HepG2 (cell line): ENCODE measurements around the gene EPN2. TPM values are rescaled to one million over a fixed set of nuclear protein-coding genes. Genes with fewer than 3 reads are reported as not detected.

Experiments
- ATAC-seq: fragments of 200-7000 bp; cut with Tn5 transposase; 3 replicates; pipeline ENCODE4 v1.9.1; 2020; ENCODE audit warnings: mild to moderate bottlenecking, moderate library complexity
- BruUV-seq: library from RNA; stranded (reverse); fragments of 400-500 nt; replicated peaks from 2 replicates; lab custom pipeline; 2021; lab: Mats Ljungman, UMichigan
- CTCF ChIA-PET: fragments of 300-600 bp; formaldehyde crosslinking; extraction: SDS; loops from one replicate; lab custom pipeline; 2021; ENCODE audit warnings: low total read pairs, inconsistent platforms, low intra/inter-chr PET ratio; lab: Yijun Ruan, JAX
- POLR2A ChIA-PET: fragments of 350-600 bp; sonication (Branson Sonifier 250); formaldehyde crosslinking; loops from one replicate; lab custom pipeline; 2020; ENCODE audit warnings: antibody characterized with exemption, inconsistent platforms; lab: Yijun Ruan, JAX
- DNase-seq: peaks from one replicate; pipeline ENCODE4 v3.0.0-alpha.2; 2015; ENCODE audit warnings: low spot score
- FAIRE-seq: peaks from 3 replicates; lab custom pipeline; 2011; peaks lifted over from hg19 to GRCh38; lab: Jason Lieb, UNC
- H2AFZ ChIP-seq: one replicate; pipeline ENCODE4 v1.6.1; 2011; ENCODE audit warnings: low read length, inconsistent platforms
- H3K27ac ChIP-seq: fragments of 300-600 bp; 3 replicates; pipeline ENCODE4 v1.8.0; 2011; ENCODE audit warnings: mixed run types, mild to moderate bottlenecking, mixed read lengths, low read length, inconsistent platforms; ENCODE audit not compliant: insufficient read depth; ENCODE audit errors: extremely low read length
- H3K27me3 ChIP-seq, 2 experiments: fragments of 200-600 bp in 1 of 2; 2 replicates in 1 of 2; 3 replicates in 1 of 2; pipeline versions ENCODE4 v1.6.0 to v1.8.0; 2011; ENCODE audit warnings: low read length in 2 of 2, mild to moderate bottlenecking in 2 of 2, moderate library complexity in 2 of 2, inconsistent platforms in 1 of 2; ENCODE audit not compliant: insufficient read depth in 2 of 2, control insufficient read depth in 1 of 2
- H3K36me3 ChIP-seq, 2 experiments: fragments of 200-600 bp in 1 of 2; replicated peaks in 1 of 2; 2 replicates in 1 of 2; 3 replicates in 1 of 2; pipeline versions ENCODE4 v1.5.1 to v1.8.0; 2011; ENCODE audit warnings: low read length in 2 of 2, inconsistent platforms in 1 of 2; ENCODE audit not compliant: insufficient read depth in 2 of 2, control insufficient read depth in 1 of 2
- H3K4me1 ChIP-seq: 2 replicates; pipeline ENCODE4 v1.5.1; 2012; ENCODE audit warnings: low read length, inconsistent platforms; ENCODE audit not compliant: insufficient read depth
- H3K4me2 ChIP-seq: 2 replicates; pipeline ENCODE4 v1.6.0; 2011; ENCODE audit warnings: low read depth, low read length, inconsistent platforms
- H3K4me3 ChIP-seq, 3 experiments: fragments of 200-600 bp in 1 of 3; sonication (generic), shearing (Covaris generic) in 1 of 3; replicated peaks in 1 of 3; 2 replicates each; pipeline ENCODE4 v1.5.1; 2011 to 2016; ENCODE audit warnings: low read length in 3 of 3, inconsistent platforms in 2 of 3, low read depth in 2 of 3, mild to moderate bottlenecking in 2 of 3, control low read depth in 1 of 3, mixed read lengths in 1 of 3; ENCODE audit not compliant: insufficient read depth in 1 of 3
- H3K79me2 ChIP-seq: one replicate; pipeline ENCODE4 v1.6.1; 2011; ENCODE audit warnings: low read length, inconsistent platforms; ENCODE audit not compliant: insufficient read depth
- H3K9ac ChIP-seq: 2 replicates; pipeline ENCODE4 v1.6.0; 2011; ENCODE audit warnings: mild to moderate bottlenecking, low read depth, low read length, inconsistent platforms; ENCODE audit not compliant: insufficient read depth
- H3K9me3 ChIP-seq: 2 replicates; pipeline ENCODE4 v1.5.1; 2012; ENCODE audit warnings: mild to moderate bottlenecking, low read length
- H4K20me1 ChIP-seq: 2 replicates; pipeline ENCODE4 v1.6.0; 2011; ENCODE audit warnings: inconsistent platforms, mild to moderate bottlenecking, low read length, moderate library complexity; ENCODE audit not compliant: insufficient read depth
- ATF1 ChIP-seq: IDR thresholded peaks from 2 replicates; pipeline ENCODE4 v1.6.1; 2016; ENCODE audit warnings: mild to moderate bottlenecking, control low read depth
- EEA1 ChIP-seq: sonication (generic); formaldehyde crosslinking; IDR thresholded peaks from 2 replicates; pipeline ENCODE4 v1.5.1; 2020; ENCODE audit warnings: mild to moderate bottlenecking, missing genetic modification reagents, borderline replicate concordance
- FOXK2 ChIP-seq: fragments of 450-650 bp; IDR thresholded peaks from 2 replicates; pipeline ENCODE4 v1.6.1; 2016
- KAT8 ChIP-seq: IDR thresholded peaks from 2 replicates; pipeline ENCODE4 v1.6.1; 2016; ENCODE audit warnings: missing genetic modification reagents, missing compliant biosample characterization
- MAFG ChIP-seq: sonication (generic); formaldehyde crosslinking; IDR thresholded peaks from 2 replicates; pipeline ENCODE4 v1.5.1; 2020; ENCODE audit warnings: mild to moderate bottlenecking, missing genetic modification reagents
- MED8 ChIP-seq: sonication (generic); formaldehyde crosslinking; IDR thresholded peaks from 2 replicates; pipeline ENCODE4 v1.8.1; 2023; ENCODE audit warnings: mild to moderate bottlenecking, missing genetic modification reagents; ENCODE audit not compliant: insufficient replicate concordance
- MYC ChIP-seq: sonication (generic); formaldehyde crosslinking; IDR thresholded peaks from 2 replicates; pipeline ENCODE4 v1.9.0; 2021; ENCODE audit warnings: missing genetic modification reagents, borderline replicate concordance
- MYNN ChIP-seq: sonication (generic); formaldehyde crosslinking; IDR thresholded peaks from 2 replicates; pipeline ENCODE4 v1.4.0; 2020; ENCODE audit warnings: mild to moderate bottlenecking, low read depth, missing genetic modification reagents
- NR2F1 ChIP-seq, 2 experiments: fragments of 450-650 bp in 1 of 2; formaldehyde crosslinking in 1 of 2; IDR thresholded peaks; 2 replicates each; pipeline versions ENCODE4 v1.5.0 to v1.6.1; 2016 to 2020; ENCODE audit warnings: mild to moderate bottlenecking in 1 of 2, missing compliant biosample characterization in 1 of 2, missing genetic modification reagents in 1 of 2, moderate library complexity in 1 of 2
- REPIN1 ChIP-seq: sonication (generic); formaldehyde crosslinking; IDR thresholded peaks from 2 replicates; pipeline ENCODE4 v1.8.0; 2022; ENCODE audit warnings: missing genetic modification reagents, low read depth, mild to moderate bottlenecking, borderline replicate concordance
- TOPORS ChIP-seq: sonication (generic); formaldehyde crosslinking; IDR thresholded peaks from 2 replicates; pipeline ENCODE4 v1.8.0; 2023; ENCODE audit warnings: mild to moderate bottlenecking, missing genetic modification reagents
- TRIM24 ChIP-seq: sonication (generic); formaldehyde crosslinking; IDR thresholded peaks from 2 replicates; pipeline ENCODE4 v1.8.0; 2022; ENCODE audit warnings: mild to moderate bottlenecking, missing genetic modification reagents
- U2AF1 ChIP-seq: fragments of 200-400 bp; formaldehyde crosslinking; optimal IDR thresholded peaks from 2 replicates; pipeline ENCODE3; 2017; ENCODE audit warnings: mild to moderate bottlenecking, low read depth, low read length
- YY1 ChIP-seq: IDR thresholded peaks from 2 replicates; pipeline ENCODE4 v1.6.1; 2011; ENCODE audit warnings: low read length, low read depth, moderate library complexity, mild to moderate bottlenecking; ENCODE audit not compliant: insufficient read depth, insufficient replicate concordance
- ZBTB1 ChIP-seq: sonication (generic); formaldehyde crosslinking; IDR thresholded peaks from 2 replicates; pipeline ENCODE4 v1.4.0; 2020; ENCODE audit warnings: missing genetic modification reagents, borderline replicate concordance
- ZNF510 ChIP-seq: sonication (generic); formaldehyde crosslinking; IDR thresholded peaks from 2 replicates; pipeline ENCODE4 v1.4.0; 2020; ENCODE audit warnings: low read depth, mild to moderate bottlenecking, missing genetic modification reagents
- ZNF543 ChIP-seq: sonication (generic); formaldehyde crosslinking; IDR thresholded peaks from 2 replicates; pipeline ENCODE4 v1.4.0; 2020; ENCODE audit warnings: mild to moderate bottlenecking, missing genetic modification reagents
- ZNF747 ChIP-seq: sonication (generic); formaldehyde crosslinking; IDR thresholded peaks from 2 replicates; pipeline ENCODE4 v1.8.1; 2023; ENCODE audit warnings: missing genetic modification reagents, mild to moderate bottlenecking, borderline replicate concordance
- ZZZ3 ChIP-seq: sonication (generic); formaldehyde crosslinking; IDR thresholded peaks from 2 replicates; pipeline ENCODE4 v1.4.0; 2020; ENCODE audit warnings: missing genetic modification reagents, mild to moderate bottlenecking, borderline replicate concordance
- WGBS: methylation state at CpG from one replicate; pipeline ENCODE4 v1.1.6; 2017; ENCODE audit warnings: low lambda C conversion rate; 5-methylcytosine and 5-hydroxymethylcytosine counted together
- in situ Hi-C: cut with HindIII; loops from 2 replicates; pipeline ENCODE4 v1.10.0; 2017; ENCODE audit warnings: low pct_unique_long_range_greater_than_20kb; ENCODE audit not compliant: extremely low pct_ligation_motif_present
- intact Hi-C: fragments of 100-400 bp; cut with micrococcal nuclease; formaldehyde crosslinking; loops from one replicate; pipeline ENCODE4 v1.10.0; 2022; ENCODE audit not compliant: unreplicated experiment
- polyA plus RNA-seq, 8 experiments: library from polyadenylated mRNA; depleted of rRNA in 3 of 8; stranded (reverse) in 7 of 8; unstranded in 1 of 8; fragments of >200 nt; fragmentation: Illumina TruSeq in 4 of 8; extraction: Trizol in 4 of 8; gene quantifications; 2 replicates each; pipeline versions ENCODE4 v1.2.1 to v1.2.3, GENCODE V29; 2011 to 2016; ENCODE audit warnings: low read depth in 4 of 8, missing spikeins in 1 of 8, mixed read lengths in 1 of 8; ENCODE audit not compliant: insufficient read depth in 1 of 8
- total RNA-seq, 5 experiments: library from RNA; depleted of rRNA; stranded (reverse); fragments of >200 nt; fragmentation: Illumina TruSeq; extraction: Trizol; gene quantifications; 2 replicates each; pipeline ENCODE4 v1.2.3, GENCODE V29; 2016; ENCODE audit warnings: low read depth in 1 of 5

The EPN2 gene
- total and polyA plus RNA-seq, 2 of the 13 experiments (the other 11 are each of a cell fraction or from before 2014, with no cell fraction given) = 7.8 to 19.2 TPM

DNA sequence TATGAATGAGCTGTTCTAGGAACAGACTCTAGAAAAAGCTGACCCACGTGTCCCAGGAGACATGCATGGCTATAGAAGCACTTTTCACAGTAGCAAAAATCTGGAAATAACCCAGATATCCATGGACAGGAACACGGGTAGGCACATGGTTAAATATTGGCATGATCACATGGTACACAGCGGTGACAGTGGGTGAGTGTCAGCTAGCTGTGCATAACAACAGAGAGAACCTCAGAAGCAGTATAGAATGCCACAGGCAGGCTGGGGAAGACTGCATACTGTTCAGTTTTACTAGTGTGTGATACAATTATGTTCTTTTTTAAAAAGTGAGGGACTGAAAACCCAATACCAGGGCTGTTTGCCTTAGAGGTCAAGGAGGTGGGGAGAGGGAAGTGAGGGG is 31.4 kb downstream of the EPN2 start:
- intact Hi-C loops (no loop called here), in situ Hi-C loops (no loop called here)
- H3K9ac ChIP-seq = no peak overlapping the region
- H3K27ac ChIP-seq = no peak overlapping the region
- H2AFZ ChIP-seq = no peak overlapping the region
- BruUV-seq = no TSS peak
- WGBS = 78% methylated on average over 3 of the region's 3 CpGs
- no peaks in the 10 kb centered on the region for H3K27me3 ChIP-seq
- TF ChIP-seq ATF1 (CRISPR knock-in tag) = no peak
- TF ChIP-seq ZNF747 = no peak
- no peak for TF ChIP-seq EEA1 (CRISPR knock-in tag)
- TF ChIP-seq NR2F1 (CRISPR knock-in tag; IDR thresholded peaks at IDR 0.05) = no peak
- no peak for TF ChIP-seq U2AF1
- TF ChIP-seq MED8 (CRISPR knock-in tag) = no peak
- no peak for TF ChIP-seq FOXK2
- no peak for TF ChIP-seq ZNF543
- no peak for TF ChIP-seq MYC (CRISPR knock-in tag)
- TF ChIP-seq TRIM24 = no peak
- TF ChIP-seq ZZZ3 (CRISPR knock-in tag) = no peak
- TF ChIP-seq ZNF510 (CRISPR knock-in tag) = no peak
- TF ChIP-seq MAFG (CRISPR knock-in tag) = no peak
- no peak for TF ChIP-seq YY1
- no peak for TF ChIP-seq ZBTB1 (CRISPR knock-in tag)
- no peak for TF ChIP-seq TOPORS (CRISPR knock-in tag)
- TF ChIP-seq KAT8 (CRISPR knock-in tag) = no peak
- TF ChIP-seq MYNN (CRISPR knock-in tag) = no peak
- TF ChIP-seq REPIN1 (CRISPR knock-in tag) = no peak
- H3K9me3 ChIP-seq = no peaks in the 10 kb centered on the region
- no peak overlapping the region for H3K4me3 ChIP-seq
- FAIRE-seq (no peak), ATAC-seq (no peak), DNase-seq (no peak)
- H4K20me1 ChIP-seq = peaks cover 9% of the 10 kb centered on the region
- H3K4me2 ChIP-seq = no peak overlapping the region
- H3K79me2 ChIP-seq = peaks cover 2% of the 10 kb centered on the region
- no peaks in the 10 kb centered on the region; a peak in 1 of 5 replicates for H3K36me3 ChIP-seq
- ChIA-PET POLR2A (no interaction called here), CTCF (no interaction called here)
- H3K4me1 ChIP-seq = peaks cover 41% of the 10 kb centered on the region
